Heart right ventricle (tissue), 16 donors: ENCODE data around the gene RAB11FIP5. TPM values are rescaled to one million over a fixed set of nuclear protein-coding genes. Genes with fewer than 3 reads are reported as not detected.
A peak's percentile ranks its signal among the peaks of the same experiment; 100 is the strongest.
"Not testable (repeated sequence)": the region's sequence is repeated elsewhere in the genome, so short reads cannot be mapped to it uniquely, and the experiment has no call there.

ENCODE experiments used
- ATAC-seq, 8 donors: fragments of 200-7000 bp; cut with Tn5 transposase; one replicate each; pipeline ENCODE4 v1.9.1; 2020; ENCODE audit warnings: mild to moderate bottlenecking in 8 of 8, moderate library complexity in 8 of 8, moderate number of reproducible peaks in 1 of 8
- DNase-seq, 2 donors: peaks; one replicate each; pipeline ENCODE4 v3.0.0-alpha.2; 2020
- H3K27ac ChIP-seq, 10 donors: fragments of 200-600 bp; sonication (generic) in 2 of 10; one replicate each; pipeline versions ENCODE4 v1.5.0 to v1.8.0; 2020 to 2022; ENCODE audit warnings: mild to moderate bottlenecking in 3 of 10
- H3K27me3 ChIP-seq, 7 donors: fragments of 200-600 bp; one replicate each; pipeline ENCODE4 v1.8.0; 2021 to 2022; ENCODE audit warnings: mild to moderate bottlenecking in 2 of 7
- H3K36me3 ChIP-seq, 9 donors: fragments of 200-600 bp; sonication (generic) in 1 of 9; one replicate each; pipeline versions ENCODE4 v1.5.0 to v1.8.0; 2020 to 2022; ENCODE audit warnings: mild to moderate bottlenecking in 2 of 9
- H3K4me1 ChIP-seq, 9 donors: fragments of 200-600 bp; sonication (generic) in 1 of 9; one replicate each; pipeline versions ENCODE4 v1.5.0 to v1.8.0; 2020 to 2022; ENCODE audit warnings: mild to moderate bottlenecking in 4 of 9
- H3K4me3 ChIP-seq, 10 donors: fragments of 200-600 bp; sonication (generic) in 2 of 10; one replicate each; pipeline versions ENCODE4 v1.5.0 to v1.8.0; 2020 to 2022; ENCODE audit warnings: mild to moderate bottlenecking in 7 of 10, moderate library complexity in 2 of 10
- H3K9me3 ChIP-seq, 11 donors: fragments of 200-600 bp in 10 of 11; sonication (generic) in 2 of 11; one replicate each; pipeline versions ENCODE4 v1.5.0 to v1.8.0; 2013 to 2022; ENCODE audit warnings: mild to moderate bottlenecking in 2 of 11, control low read depth in 1 of 11, moderate library complexity in 1 of 11
- WGBS, 2 donors: extraction: QIAGEN DNeasy Blood & Tissue Kit; methylation state at CpG; one replicate each; pipeline ENCODE4 v1.1.7; 2013; ENCODE audit warnings: inconsistent platforms in 1 of 2; 5-methylcytosine and 5-hydroxymethylcytosine counted together
- intact Hi-C, 10 donors: fragments of 100-400 bp; cut with DNase I; formaldehyde crosslinking; loops; one replicate each; pipeline versions ENCODE4 v1.11.1 to v1.14.2; 2022
- polyA plus RNA-seq, 2 donors: library from polyadenylated mRNA; stranded (reverse); fragments of 200-250 nt; gene quantifications; one replicate each; pipeline ENCODE4 v1.2.3, GENCODE V29; 2013
- total RNA-seq, 10 donors: library from RNA; stranded (reverse); fragmentation: NEBNext Ultra II Directional in 3 of 10; extraction: Animal tissue kit (Norgen Biotek cat#: 25700) in 3 of 10; gene quantifications; one replicate each; pipeline versions ENCODE4 v1.2.1 to v1.2.4, GENCODE V29; 2021 to 2023
- TF ChIP-seq, protein P1 (sequence below), 9 donors: fragments of 200-600 bp; sonication (generic) in 2 of 9; IDR thresholded peaks; one replicate each; pipeline versions ENCODE4 v1.5.0 to v1.8.0; 2021 to 2022; ENCODE audit warnings: antibody characterized with exemption in 9 of 9, mild to moderate bottlenecking in 5 of 9, moderate library complexity in 1 of 9
- donor health status: Arrhythmogenic right ventricular cardiomyopathy.
- donor health status: ischemic (EF 13 %, LVEDD 7.1; RV severe dilation, severe dysfunction).
- donor health status: healthy with polysubstance abuse.
- donor health status: DM: no; HTN: yes; CAD: no.
- donor health status: DM: no; HTN: no; CAD: no.
- donor health status: ischemic (EF 25% LVEDD 6.9; RV normal size, moderate dysfunction).
- donor health status: ischemic (EF 25% LVEDD 5.7; RV mildly dilated, moderate dysfunction).
- donor health status: healthy.
- donor health status: DM: yes; HTN: yes; CAD: no.
- donor health status: Ischemic cardiomyopathy.
- donor health status: ischemic (EF 35%, LVEDD 5.7; RV mildly dilated, moderate dysfunction).
- donor health status: nonischemic (EF 11% LVEDD 7.7; RV severe dilation, severe dysfunction).
- donor health status: DM: yes; HTN: yes; CAD: no.
- donor health status: PGD.
- donor health status: ischemic (EF 29% LVEDD 5.4; RV normal size, mild dysfunction).
- donor health status: nonischemic (EF 23%, LVEDD 6.1; RV moderate dilation, normal function).

RAB11FIP5 gene
- total and polyA plus RNA-seq, 12 donors, result 6.8 to 30.4 (median 22.3) TPM

DNA sequence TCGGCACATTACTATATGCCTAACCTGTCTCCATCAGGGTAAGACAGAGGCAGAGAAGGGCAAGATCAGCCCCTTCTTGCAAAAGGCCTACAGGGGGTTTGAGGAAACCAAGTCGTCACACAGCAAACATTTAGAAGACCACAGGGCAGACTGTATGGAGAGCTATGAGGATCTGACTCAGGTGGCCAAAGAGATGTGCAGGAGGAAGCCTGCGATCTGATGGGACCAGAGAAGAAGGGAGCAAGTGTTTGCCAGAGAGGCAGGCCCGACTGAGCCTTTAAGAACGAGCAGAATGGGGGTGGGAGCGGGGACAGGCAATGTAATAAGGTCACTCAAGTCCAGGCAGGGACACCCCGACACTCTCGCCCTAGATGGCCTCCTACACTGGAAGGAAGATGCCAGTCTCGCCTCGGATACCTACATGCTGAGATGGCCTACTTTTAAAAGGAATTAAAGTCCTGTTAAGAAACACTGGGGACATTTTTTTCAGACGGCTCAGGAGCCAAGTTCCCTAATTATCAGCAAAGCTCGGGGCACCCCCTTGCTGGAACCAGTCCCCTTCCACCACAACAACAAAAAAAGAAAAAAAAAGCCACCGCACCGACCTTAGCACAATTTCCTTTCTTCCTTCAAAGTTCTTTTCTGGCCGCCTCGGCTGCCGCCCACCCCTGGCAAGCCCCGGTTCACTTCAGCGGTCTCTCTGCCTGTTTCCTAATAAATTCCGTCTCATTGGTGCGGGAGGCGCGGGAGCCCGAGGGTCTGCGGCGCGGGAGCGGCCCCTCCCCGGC lies 42.7 kb downstream of the RAB11FIP5 start:
- Histone ChIP-seq H3K27ac (peak overlapping the region; percentile 79 to 99 (median 93)), H3K9me3 (no peaks in the 10 kb centered on the region), H3K4me3 (peak overlapping the region; percentile 69 to 98 (median 94)), H3K27me3 (no peaks in the 10 kb centered on the region), H3K36me3 (peaks cover 0 to 17% (median 0%) of the 10 kb centered on the region in 9 donors), H3K4me1 (peaks cover 8 to 32% (median 25%) of the 10 kb centered on the region in 9 donors)
- intact Hi-C loops, result loop anchor here in 7 of 10 donors (2.0 to 10.0 kb wide), 5 partner anchors 42 to 175 kb away; partner anchors contain the start of gene RAB11FIP5 (in 1 of the 7)
- no peak for DNase-seq
- TF ChIP-seq, protein P1, sequence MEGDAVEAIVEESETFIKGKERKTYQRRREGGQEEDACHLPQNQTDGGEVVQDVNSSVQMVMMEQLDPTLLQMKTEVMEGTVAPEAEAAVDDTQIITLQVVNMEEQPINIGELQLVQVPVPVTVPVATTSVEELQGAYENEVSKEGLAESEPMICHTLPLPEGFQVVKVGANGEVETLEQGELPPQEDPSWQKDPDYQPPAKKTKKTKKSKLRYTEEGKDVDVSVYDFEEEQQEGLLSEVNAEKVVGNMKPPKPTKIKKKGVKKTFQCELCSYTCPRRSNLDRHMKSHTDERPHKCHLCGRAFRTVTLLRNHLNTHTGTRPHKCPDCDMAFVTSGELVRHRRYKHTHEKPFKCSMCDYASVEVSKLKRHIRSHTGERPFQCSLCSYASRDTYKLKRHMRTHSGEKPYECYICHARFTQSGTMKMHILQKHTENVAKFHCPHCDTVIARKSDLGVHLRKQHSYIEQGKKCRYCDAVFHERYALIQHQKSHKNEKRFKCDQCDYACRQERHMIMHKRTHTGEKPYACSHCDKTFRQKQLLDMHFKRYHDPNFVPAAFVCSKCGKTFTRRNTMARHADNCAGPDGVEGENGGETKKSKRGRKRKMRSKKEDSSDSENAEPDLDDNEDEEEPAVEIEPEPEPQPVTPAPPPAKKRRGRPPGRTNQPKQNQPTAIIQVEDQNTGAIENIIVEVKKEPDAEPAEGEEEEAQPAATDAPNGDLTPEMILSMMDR (IDR thresholded peaks at IDR 0.05), result no peak
- no peak for ATAC-seq
- 11% methylated on average over 29 of the region's 29 CpGs for WGBS, 2 donors

DNA sequence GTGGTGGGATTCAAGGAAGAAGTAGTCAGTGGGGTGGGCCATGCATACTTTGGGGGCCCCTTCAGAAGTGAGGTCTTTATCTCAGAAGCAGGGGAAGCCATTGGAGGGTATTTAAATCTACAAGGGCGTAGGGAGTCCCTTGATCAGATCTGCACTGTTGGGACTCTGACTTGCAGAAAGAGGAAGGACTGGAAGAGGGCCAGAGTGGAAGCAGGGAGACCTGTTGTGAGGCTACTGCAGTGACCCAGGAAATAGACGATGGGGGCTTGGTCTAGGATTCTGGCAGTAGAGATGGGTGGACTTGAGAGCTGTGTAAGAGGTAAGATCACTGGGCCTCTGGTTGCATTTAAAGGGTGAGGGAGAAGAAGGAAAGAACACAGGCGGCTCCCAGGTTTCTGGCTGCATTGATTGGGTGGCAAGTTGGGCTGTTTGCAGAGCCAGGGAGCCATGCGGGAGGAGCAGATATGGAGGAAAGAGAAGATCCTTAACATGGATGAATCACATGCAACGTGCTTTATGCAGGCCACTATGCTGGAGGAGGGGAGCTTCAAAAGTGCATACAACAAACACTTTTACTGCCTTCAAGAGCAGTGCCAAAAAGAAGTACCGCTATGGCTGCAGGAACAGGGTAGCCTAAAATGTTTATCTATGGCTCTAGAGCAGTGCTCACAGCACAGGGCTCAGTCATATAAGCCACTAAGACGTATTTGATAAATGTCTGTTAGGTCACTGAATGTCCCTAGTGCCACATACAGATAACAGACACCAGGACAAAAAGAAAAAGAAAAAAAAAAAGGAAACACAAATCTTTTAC lies 43.5 kb downstream of the RAB11FIP5 start:
- intact Hi-C loops, result loop anchor here in 1 of 10 donors (10.0 kb wide), 1 partner anchor 174 kb away; no protein-coding TSS in a partner anchor

DNA sequence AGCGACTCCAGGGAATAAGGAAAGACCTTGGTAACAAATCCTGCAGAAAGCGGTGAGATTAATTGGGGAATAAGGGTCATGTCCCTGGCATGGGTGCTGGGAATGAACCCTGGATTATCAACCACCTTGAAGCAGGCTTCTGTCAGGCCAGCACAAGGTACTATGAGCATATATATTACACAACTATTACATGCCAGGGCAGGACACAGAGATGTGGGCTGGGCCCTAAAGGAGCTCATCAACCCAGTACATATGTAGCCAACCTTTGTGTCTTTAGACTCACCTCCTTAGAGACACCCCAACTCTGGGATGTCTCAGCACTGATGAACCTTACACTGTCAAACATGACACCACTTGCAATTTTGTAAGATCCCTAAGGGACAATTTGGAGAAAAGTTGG lies 44.6 kb downstream of the RAB11FIP5 start:
- no peaks in the 10 kb centered on the region for H3K9me3 ChIP-seq
- H3K36me3 ChIP-seq, result peaks cover 0 to 4% (median 0%) of the 10 kb centered on the region in 9 donors
- peaks cover 7 to 48% (median 30%) of the 10 kb centered on the region in 9 donors for H3K4me1 ChIP-seq
- DNase-seq (no peak), ATAC-seq (no peak)
- H3K27me3 ChIP-seq, result no peaks in the 10 kb centered on the region
- TF ChIP-seq, protein P1 (IDR thresholded peaks at IDR 0.05), result no peak
- no peak overlapping the region for H3K4me3 ChIP-seq
- 94 to 95% methylated on average over 2 of the region's 2 CpGs for WGBS, 2 donors
- intact Hi-C loops, result loop anchor here in 1 of 10 donors (10.0 kb wide), 1 partner anchor 173 kb away; no protein-coding TSS in a partner anchor
- H3K27ac ChIP-seq, result no peak overlapping the region

More for the DNA sequence above, 43.5 kb downstream of the RAB11FIP5 start:
- WGBS, 2 donors, result 63% methylated on average over 7 of the region's 7 CpGs
- Histone ChIP-seq H3K27ac (peak overlapping the region in 4 of 10 donors; percentile 91 to 95 (median 92)), H3K4me3 (peak overlapping the region in 9 of 10 donors; percentile 69 to 98 (median 94)), H3K4me1 (peaks cover 7 to 38% (median 25%) of the 10 kb centered on the region in 9 donors), H3K9me3 (no peaks in the 10 kb centered on the region), H3K36me3 (peaks cover 0 to 9% (median 0%) of the 10 kb centered on the region in 9 donors), H3K27me3 (no peaks in the 10 kb centered on the region)
- no peak for ATAC-seq
- DNase-seq, result no peak
- TF ChIP-seq, protein P1 (IDR thresholded peaks at IDR 0.05), result no peak

GRCh38 chr2:73067043-73067442 lies 45.7 kb downstream of the RAB11FIP5 start:
- H3K27me3 ChIP-seq, result no peaks in the 10 kb centered on the region
- H3K4me3 ChIP-seq, result no peak overlapping the region
- WGBS, 2 donors, result 88 to 91% methylated on average over 2 of the region's 2 CpGs
- no peak for ATAC-seq
- peaks cover 0 to 4% (median 0%) of the 10 kb centered on the region in 9 donors for H3K36me3 ChIP-seq
- no peaks in the 10 kb centered on the region for H3K9me3 ChIP-seq
- peaks cover 7 to 48% (median 26%) of the 10 kb centered on the region in 9 donors for H3K4me1 ChIP-seq
- DNase-seq, result no peak
- no peak overlapping the region for H3K27ac ChIP-seq
- TF ChIP-seq, protein P1 (IDR thresholded peaks at IDR 0.05), result no peak
- intact Hi-C loops, result loop anchor here in 1 of 10 donors (10.0 kb wide), 1 partner anchor 172 kb away; no protein-coding TSS in a partner anchor

- H3K27me3 ChIP-seq, ATAC-seq, H3K4me3 ChIP-seq, DNase-seq, H3K9me3 ChIP-seq, H3K36me3 ChIP-seq: not testable (repeated sequence)
- intact Hi-C loops, result loop anchor here in 1 of 10 donors (10.0 kb wide), 1 partner anchor 170 kb away; no protein-coding TSS in a partner anchor
- H3K27ac ChIP-seq, result peak overlapping the region in 2 of 10 donors; percentile 72 to 81
- peaks cover 7 to 41% (median 25%) of the 10 kb centered on the region in 9 donors for H3K4me1 ChIP-seq
- 97 to 99% methylated on average over 5 of the region's 5 CpGs for WGBS, 2 donors
These were observed 47.7 kb downstream of the RAB11FIP5 start for GRCh38 chr2:73065070-73065469.
